Vagina (tissue), 2 donors: ENCODE results near the gene CPZ. TPM values are rescaled to one million over a fixed set of nuclear protein-coding genes. Genes with fewer than 3 reads are reported as not detected.

Experiments used
- DNase-seq, 2 donors: peaks; one replicate each; pipeline ENCODE4 v3.0.0-alpha.2; 2017; ENCODE audit errors: extremely low spot score in 2 of 2
- H3K27ac ChIP-seq: fragments of 200-600 bp; sonication (generic); one replicate; pipeline ENCODE4 v1.5.1; 2019
- H3K27me3 ChIP-seq: fragments of 200-600 bp; sonication (generic); one replicate; pipeline ENCODE4 v1.5.1; 2019
- H3K36me3 ChIP-seq, 2 donors: fragments of 200-600 bp; sonication (generic); one replicate each; pipeline ENCODE4 v1.5.1; 2017 to 2019
- H3K4me1 ChIP-seq: fragments of 200-600 bp; sonication (generic); one replicate; pipeline ENCODE4 v1.5.1; 2019
- H3K4me3 ChIP-seq, 2 donors: fragments of 200-600 bp; sonication (generic); 1 replicate in 1 of 2; 2 replicates in 1 of 2; pipeline ENCODE4 v1.5.1; 2016 to 2019
- H3K9me3 ChIP-seq: fragments of 200-600 bp; sonication (generic); one replicate; pipeline ENCODE4 v1.5.1; 2019
- POLR2A ChIP-seq, 2 donors: fragments of 450-650 bp; IDR thresholded peaks; one replicate each; pipeline ENCODE4 v1.6.1; 2017; ENCODE audit warnings: antibody characterized with exemption in 2 of 2, mild to moderate bottlenecking in 2 of 2, moderate library complexity in 2 of 2
- POLR2AphosphoS5 ChIP-seq, 2 donors: sonication (generic); formaldehyde crosslinking; IDR thresholded peaks; one replicate each; pipeline ENCODE4 v1.9.0; 2017; ENCODE audit warnings: antibody characterized with exemption in 2 of 2, mild to moderate bottlenecking in 2 of 2, low read depth in 1 of 2; ENCODE audit not compliant: insufficient read depth in 1 of 2
- intact Hi-C: fragments of 100-400 bp; cut with DNase I; formaldehyde crosslinking; loops from one replicate; pipeline ENCODE4 v1.15.1; 2023
- total RNA-seq: library from RNA; depleted of rRNA; stranded (reverse); fragments of >200 nt; gene quantifications from one replicate; pipeline ENCODE4 v1.2.3, GENCODE V29; 2016
- TF ChIP-seq, protein P1 (sequence below), 3 experiments: fragments of 450-650 bp in 2 of 3; fragments of 200-600 bp in 1 of 3; sonication (generic) in 1 of 3; IDR thresholded peaks; one replicate each; pipeline ENCODE4 v1.5.1; 2017 to 2019; ENCODE audit warnings: antibody characterized with exemption in 3 of 3, mild to moderate bottlenecking in 2 of 3, moderate library complexity in 2 of 3

CPZ gene
- total RNA-seq, 1 donor from 2014 or later, result 26.3 TPM

DNA sequence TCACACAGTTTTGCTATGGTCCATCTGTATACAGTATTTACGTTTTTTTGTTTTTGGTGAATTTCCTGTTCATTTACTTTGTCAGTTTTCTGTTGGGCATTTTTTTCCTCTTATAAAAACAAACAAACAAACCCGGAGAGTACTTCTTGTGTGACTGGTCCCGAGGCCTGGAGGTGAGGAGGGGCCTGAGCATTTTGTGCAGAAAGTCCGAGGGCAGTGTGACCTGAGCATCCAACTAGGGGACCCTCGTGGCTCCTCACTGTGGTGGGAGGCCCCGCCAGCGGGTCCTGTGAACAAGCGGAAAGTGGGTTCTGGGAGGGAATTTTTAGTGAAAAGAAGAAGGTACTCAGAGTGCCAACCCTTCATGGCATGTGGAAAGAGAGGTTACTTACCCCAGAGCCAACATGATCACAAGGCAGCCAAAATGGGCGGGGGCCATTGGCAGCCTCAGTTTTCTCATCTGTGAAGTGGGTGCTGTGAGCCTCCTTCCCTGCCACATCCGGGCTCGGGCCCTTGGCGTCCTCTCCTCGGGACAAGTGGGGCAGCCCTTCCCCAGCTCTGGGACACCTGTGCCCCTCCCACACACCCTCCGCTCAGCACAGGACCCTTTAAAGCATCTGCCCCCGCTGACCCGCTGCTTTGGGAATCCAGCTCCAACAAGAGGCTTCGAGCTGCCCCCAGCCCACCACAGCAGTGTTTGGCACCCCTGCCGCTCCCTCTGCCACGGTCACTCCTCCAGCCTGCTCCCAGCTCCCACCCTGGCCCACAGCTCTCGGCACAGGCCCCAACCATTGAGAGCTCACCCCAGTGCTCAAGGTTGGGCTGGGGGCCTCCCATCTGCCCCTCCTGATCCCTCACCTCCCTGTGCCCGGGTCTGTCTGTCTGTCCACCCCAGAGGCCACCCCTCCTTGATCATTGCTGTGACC, 35.2 kb upstream of the CPZ start:
- DNase-seq, result no peak
- H3K27ac ChIP-seq, result no peak overlapping the region
- no peaks in the 10 kb centered on the region for H3K9me3 ChIP-seq
- H3K36me3 ChIP-seq, result no peaks in the 10 kb centered on the region
- intact Hi-C loops, result no loop called here
- H3K27me3 ChIP-seq, result no peaks in the 10 kb centered on the region
- no peaks in the 10 kb centered on the region for H3K4me1 ChIP-seq
- no peak for TF ChIP-seq POLR2AphosphoS5 (IDR thresholded peaks at IDR 0.05; ENCODE audit: insufficient read depth in 1 of 2, low read depth in 1 of 2)
- TF ChIP-seq, protein P1, sequence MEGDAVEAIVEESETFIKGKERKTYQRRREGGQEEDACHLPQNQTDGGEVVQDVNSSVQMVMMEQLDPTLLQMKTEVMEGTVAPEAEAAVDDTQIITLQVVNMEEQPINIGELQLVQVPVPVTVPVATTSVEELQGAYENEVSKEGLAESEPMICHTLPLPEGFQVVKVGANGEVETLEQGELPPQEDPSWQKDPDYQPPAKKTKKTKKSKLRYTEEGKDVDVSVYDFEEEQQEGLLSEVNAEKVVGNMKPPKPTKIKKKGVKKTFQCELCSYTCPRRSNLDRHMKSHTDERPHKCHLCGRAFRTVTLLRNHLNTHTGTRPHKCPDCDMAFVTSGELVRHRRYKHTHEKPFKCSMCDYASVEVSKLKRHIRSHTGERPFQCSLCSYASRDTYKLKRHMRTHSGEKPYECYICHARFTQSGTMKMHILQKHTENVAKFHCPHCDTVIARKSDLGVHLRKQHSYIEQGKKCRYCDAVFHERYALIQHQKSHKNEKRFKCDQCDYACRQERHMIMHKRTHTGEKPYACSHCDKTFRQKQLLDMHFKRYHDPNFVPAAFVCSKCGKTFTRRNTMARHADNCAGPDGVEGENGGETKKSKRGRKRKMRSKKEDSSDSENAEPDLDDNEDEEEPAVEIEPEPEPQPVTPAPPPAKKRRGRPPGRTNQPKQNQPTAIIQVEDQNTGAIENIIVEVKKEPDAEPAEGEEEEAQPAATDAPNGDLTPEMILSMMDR (IDR thresholded peaks at IDR 0.05), result no peak
- no peak for TF ChIP-seq POLR2A (IDR thresholded peaks at IDR 0.05)
- no peak overlapping the region for H3K4me3 ChIP-seq

DNA sequence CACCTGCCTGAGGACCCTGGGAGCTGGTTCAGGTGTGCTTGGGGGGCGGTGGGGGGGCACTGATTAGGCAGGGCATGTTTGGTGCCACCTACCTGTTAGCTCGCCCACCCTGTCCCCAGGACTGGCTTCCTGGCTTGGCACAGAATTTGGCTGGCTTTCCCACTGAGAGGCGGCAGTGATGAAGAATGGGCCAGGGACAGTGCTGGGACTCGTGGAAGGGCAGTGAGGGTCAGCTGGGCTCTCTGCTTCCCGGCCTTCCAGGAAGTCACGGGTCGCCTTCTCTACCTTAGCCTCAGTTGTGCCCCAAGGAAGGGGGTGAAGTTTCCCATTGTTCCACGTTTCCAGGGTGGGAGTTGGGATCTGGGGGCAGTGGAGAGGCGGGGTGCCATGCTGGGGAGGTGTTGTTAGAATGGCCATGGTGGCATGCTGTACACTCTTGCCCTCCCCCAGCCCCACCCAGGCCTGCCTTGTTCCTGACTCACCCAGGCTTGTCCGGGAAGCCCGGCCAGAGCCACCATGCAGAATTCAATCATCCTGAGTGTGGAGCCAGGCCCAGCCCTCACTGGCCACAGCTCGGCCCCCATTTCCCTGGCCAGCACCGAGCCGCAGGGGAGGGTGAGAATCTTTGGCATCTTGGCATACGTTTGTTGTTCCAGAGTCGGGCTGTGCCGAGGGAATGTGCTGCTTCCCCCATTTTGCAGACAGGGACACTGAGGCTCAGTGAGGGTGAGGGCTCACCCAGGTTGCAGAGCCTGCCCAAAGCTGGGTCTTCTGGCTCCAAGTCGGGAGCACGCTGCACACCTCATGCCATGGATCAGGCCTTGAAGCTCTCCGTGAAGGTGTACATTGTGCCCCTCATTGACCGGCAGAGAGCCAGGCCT, 34.2 kb upstream of the CPZ start:
- intact Hi-C loops, result no loop called here

DNA sequence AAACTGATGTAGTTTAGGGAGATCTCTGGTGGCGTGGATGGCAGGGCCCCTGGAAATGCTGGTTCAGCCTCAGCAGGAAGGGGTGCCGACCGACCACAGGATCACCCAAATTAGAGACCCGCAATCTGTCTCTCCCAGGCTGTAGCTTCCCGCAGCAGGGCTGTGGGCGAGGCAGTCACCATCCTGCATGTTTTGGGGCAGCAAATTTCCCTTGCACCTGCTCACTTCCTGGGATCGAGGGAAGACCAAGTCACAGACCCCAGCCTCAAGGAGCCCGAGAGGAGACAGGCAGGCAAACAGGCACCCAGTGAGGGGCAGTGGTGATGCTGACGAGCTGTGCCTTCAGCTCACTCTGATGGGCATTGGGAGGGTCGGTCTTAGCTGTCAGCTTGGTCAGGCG, 33.6 kb upstream of the CPZ start:
- no peak for DNase-seq
- Histone ChIP-seq H3K27ac (no peak overlapping the region), H3K4me1 (no peaks in the 10 kb centered on the region), H3K9me3 (no peaks in the 10 kb centered on the region), H3K4me3 (no peak overlapping the region), H3K36me3 (no peaks in the 10 kb centered on the region), H3K27me3 (no peaks in the 10 kb centered on the region)
- TF ChIP-seq POLR2AphosphoS5 (IDR thresholded peaks at IDR 0.05; ENCODE audit: insufficient read depth in 1 of 2, low read depth in 1 of 2), result no peak
- TF ChIP-seq, protein P1 (IDR thresholded peaks at IDR 0.05), result no peak
- TF ChIP-seq POLR2A (IDR thresholded peaks at IDR 0.05), result no peak
- intact Hi-C loops, result no loop called here

More for the DNA sequence above, 34.2 kb upstream of the CPZ start:
- Histone ChIP-seq H3K27ac (no peak overlapping the region), H3K36me3 (no peaks in the 10 kb centered on the region), H3K4me3 (no peak overlapping the region), H3K4me1 (no peaks in the 10 kb centered on the region), H3K27me3 (no peaks in the 10 kb centered on the region), H3K9me3 (no peaks in the 10 kb centered on the region)
- no peak for DNase-seq
- TF ChIP-seq, protein P1 (IDR thresholded peaks at IDR 0.05), result no peak
- TF ChIP-seq POLR2A (IDR thresholded peaks at IDR 0.05), result no peak
- TF ChIP-seq POLR2AphosphoS5 (IDR thresholded peaks at IDR 0.05; ENCODE audit: insufficient read depth in 1 of 2, low read depth in 1 of 2), result no peak

DNA sequence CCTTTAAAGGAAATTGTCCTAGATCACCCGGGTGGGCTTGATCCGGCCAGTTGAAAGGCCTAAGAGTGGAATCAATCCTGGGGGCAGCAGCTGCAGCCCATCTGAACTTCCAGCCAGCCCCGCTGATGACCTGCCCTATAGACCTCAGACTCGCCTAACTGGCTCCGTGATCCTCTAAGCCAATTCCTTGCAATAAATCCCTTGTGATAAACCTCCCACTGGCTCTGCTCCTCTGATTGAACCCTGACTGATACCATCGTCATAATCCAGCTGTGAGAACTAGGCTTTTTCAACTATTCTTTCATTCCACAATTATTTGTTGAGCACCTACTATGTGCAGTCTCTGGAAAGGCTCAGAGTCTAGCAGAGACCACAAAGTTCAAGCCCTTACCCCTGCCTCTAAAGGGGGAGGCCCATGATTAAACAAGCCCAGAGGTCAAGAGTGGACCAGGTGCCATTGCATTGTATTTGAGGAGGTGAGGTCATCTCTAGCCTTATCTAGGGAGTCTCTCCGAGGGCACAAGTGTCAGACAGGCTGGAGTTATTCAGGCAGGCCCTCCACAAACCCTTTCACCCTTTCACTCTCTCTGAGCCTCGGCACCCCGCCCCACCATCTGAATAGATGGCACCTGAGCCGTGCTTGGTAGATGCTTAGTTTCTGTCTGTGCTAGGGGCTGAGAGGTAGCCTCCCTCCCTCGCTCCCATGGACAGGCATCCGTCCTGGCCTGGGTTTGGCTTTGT, 32.9 kb upstream of the CPZ start:
- no peaks in the 10 kb centered on the region for H3K4me1 ChIP-seq
- H3K36me3 ChIP-seq, result no peaks in the 10 kb centered on the region
- no peaks in the 10 kb centered on the region for H3K27me3 ChIP-seq
- no peak overlapping the region for H3K27ac ChIP-seq
- DNase-seq, result no peak
- TF ChIP-seq POLR2AphosphoS5 (IDR thresholded peaks at IDR 0.05; ENCODE audit: insufficient read depth in 1 of 2, low read depth in 1 of 2), result no peak
- TF ChIP-seq, protein P1 (IDR thresholded peaks at IDR 0.05), result no peak
- TF ChIP-seq POLR2A (IDR thresholded peaks at IDR 0.05), result no peak
- H3K4me3 ChIP-seq, result no peak overlapping the region
- no peaks in the 10 kb centered on the region for H3K9me3 ChIP-seq
- intact Hi-C loops, result no loop called here
